ENCODE results near the gene ACP7. TPM values are rescaled to one million over a fixed set of nuclear protein-coding genes. Genes with fewer than 3 reads are reported as not detected.
"Not testable (repeated sequence)": the region's sequence is repeated elsewhere in the genome, so short reads cannot be mapped to it uniquely, and the experiment has no call there.

The ACP7 gene
- total RNA-seq, 1 donor from 2014 or later, result 0.31 TPM

DNA sequence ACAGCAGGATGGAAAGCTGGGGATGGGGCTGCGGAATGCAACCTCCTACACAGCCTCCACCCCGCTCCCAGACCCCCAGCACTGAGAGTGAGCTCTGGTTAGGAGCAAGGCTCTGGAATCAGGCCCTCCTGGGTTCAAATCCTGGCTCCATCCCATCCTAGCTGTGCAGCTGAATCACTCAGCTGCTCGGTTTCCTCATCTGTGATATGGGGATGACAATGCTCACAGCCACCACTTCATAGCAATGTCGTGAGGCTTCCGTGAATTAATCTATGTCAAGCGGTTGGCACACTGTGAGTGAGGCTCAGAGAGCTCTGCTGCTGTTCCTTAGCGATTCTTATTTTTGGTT is 538 bp downstream of the ACP7 start:
- no peak overlapping the region for H3K27ac Mint-ChIP-seq
- H3K4me3 Mint-ChIP-seq, result peak overlapping the region; percentile 78
- DNase-seq (ENCODE audit: extremely low spot score, unreplicated experiment), result no peak
- peaks cover 7% of the 10 kb centered on the region for H3K4me1 Mint-ChIP-seq (ENCODE audit: unreplicated experiment)
- peaks cover 68% of the 10 kb centered on the region for H3K27me3 Mint-ChIP-seq
- TF ChIP-seq, protein P1, sequence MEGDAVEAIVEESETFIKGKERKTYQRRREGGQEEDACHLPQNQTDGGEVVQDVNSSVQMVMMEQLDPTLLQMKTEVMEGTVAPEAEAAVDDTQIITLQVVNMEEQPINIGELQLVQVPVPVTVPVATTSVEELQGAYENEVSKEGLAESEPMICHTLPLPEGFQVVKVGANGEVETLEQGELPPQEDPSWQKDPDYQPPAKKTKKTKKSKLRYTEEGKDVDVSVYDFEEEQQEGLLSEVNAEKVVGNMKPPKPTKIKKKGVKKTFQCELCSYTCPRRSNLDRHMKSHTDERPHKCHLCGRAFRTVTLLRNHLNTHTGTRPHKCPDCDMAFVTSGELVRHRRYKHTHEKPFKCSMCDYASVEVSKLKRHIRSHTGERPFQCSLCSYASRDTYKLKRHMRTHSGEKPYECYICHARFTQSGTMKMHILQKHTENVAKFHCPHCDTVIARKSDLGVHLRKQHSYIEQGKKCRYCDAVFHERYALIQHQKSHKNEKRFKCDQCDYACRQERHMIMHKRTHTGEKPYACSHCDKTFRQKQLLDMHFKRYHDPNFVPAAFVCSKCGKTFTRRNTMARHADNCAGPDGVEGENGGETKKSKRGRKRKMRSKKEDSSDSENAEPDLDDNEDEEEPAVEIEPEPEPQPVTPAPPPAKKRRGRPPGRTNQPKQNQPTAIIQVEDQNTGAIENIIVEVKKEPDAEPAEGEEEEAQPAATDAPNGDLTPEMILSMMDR (conservative IDR thresholded peaks at IDR 0.05), result no peak
- no peaks in the 10 kb centered on the region for H3K9me3 Mint-ChIP-seq
- H3K36me3 Mint-ChIP-seq, result no peaks in the 10 kb centered on the region

DNA sequence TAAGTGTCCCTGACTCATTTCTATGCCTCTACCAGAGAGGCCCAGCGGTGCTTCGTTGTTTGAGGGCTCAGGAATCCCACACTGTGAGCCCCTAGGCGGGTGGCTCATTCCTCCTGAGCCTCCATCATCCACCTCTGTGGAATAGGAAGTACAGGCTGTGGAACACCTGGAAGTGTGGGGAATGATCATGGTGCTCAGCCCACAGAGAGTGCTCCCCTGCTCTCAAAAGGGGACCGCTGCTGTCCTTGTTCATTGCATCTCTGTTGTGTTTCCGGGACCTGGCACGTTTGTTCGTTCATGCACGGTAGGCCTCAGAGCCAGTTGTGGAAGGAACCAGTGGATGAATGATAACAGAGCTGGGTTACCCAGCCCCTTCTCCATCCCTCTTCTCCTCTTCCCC is 1.2 kb downstream of the ACP7 start:
- peaks cover 68% of the 10 kb centered on the region for H3K27me3 Mint-ChIP-seq
- H3K27ac Mint-ChIP-seq, result no peak overlapping the region
- peak overlapping the region; percentile 59 for H3K4me3 Mint-ChIP-seq
- H3K36me3 Mint-ChIP-seq, result no peaks in the 10 kb centered on the region
- DNase-seq (ENCODE audit: extremely low spot score, unreplicated experiment), result no peak
- TF ChIP-seq, protein P1 (conservative IDR thresholded peaks at IDR 0.05), result no peak
- peaks cover 7% of the 10 kb centered on the region for H3K4me1 Mint-ChIP-seq (ENCODE audit: unreplicated experiment)
- no peaks in the 10 kb centered on the region for H3K9me3 Mint-ChIP-seq

DNA sequence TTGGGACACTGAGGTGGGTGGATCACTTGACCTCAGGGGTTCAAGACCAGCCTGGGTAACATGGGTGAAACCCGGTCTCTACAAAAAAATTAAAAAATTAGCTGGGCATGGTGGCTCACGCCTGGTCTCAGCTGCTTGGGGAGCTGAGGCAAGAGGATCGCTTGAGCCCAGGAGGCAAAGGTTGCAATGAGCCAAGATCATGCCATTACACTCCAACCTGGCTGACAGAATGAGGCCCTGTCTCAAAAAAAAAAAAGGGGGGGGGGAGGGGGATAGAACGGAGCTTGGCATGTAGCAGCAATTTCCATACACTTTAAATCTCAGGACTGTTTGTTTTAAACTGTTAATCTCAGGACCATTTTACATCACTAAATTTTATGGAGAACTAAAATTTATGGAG is 2.2 kb downstream of the ACP7 start:
- no peak overlapping the region for H3K27ac Mint-ChIP-seq
- peaks cover 7% of the 10 kb centered on the region for H3K4me1 Mint-ChIP-seq (ENCODE audit: unreplicated experiment)
- TF ChIP-seq, protein P1 (conservative IDR thresholded peaks at IDR 0.05), result no peak
- H3K4me3 Mint-ChIP-seq, result no peak overlapping the region
- H3K27me3 Mint-ChIP-seq, result peaks cover 64% of the 10 kb centered on the region
- no peaks in the 10 kb centered on the region for H3K36me3 Mint-ChIP-seq
- DNase-seq (ENCODE audit: extremely low spot score, unreplicated experiment), result no peak
- no peaks in the 10 kb centered on the region for H3K9me3 Mint-ChIP-seq

DNA sequence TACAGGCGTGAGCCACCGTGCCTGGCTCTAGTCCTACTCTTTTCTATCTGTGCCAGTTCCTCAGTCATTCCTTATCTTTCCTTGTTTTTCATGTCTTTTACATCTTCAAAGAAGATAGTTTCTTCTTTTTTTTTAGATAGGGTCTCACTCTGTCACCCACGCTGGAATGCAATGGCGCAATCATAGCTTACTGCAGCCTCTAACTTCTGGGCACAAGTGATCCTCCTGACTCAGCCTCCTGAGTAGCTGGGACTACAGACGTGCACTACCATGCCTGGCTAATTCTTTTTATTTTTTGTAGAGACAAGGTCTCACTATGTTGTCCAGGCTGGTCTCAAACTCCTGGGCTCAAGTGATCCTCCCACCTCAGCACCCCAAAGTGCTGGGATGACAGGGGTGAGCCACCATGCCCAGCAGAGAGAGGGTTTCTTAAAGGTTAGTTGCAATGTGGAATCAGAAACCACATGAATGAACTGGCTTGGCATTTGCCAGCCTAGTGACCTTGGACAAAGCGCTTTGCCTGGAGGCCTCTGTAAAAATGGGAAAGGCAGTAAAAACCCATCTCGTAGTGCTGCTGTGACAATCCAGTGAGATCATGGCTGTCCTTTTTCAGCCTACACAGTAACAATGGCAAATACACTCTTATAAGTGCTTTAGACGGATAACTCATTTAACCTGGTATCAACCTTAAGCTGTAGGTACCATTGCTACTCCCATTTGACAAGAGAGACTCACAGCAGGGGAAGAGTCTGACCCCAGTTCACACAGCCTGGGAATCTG is 3.9 kb downstream of the ACP7 start:
- H3K4me1 Mint-ChIP-seq (ENCODE audit: unreplicated experiment), result peaks cover 4% of the 10 kb centered on the region
- TF ChIP-seq, protein P1 (conservative IDR thresholded peaks at IDR 0.05), result no peak
- H3K27ac Mint-ChIP-seq, result no peak overlapping the region
- H3K9me3 Mint-ChIP-seq, result no peaks in the 10 kb centered on the region
- no peaks in the 10 kb centered on the region for H3K36me3 Mint-ChIP-seq
- H3K27me3 Mint-ChIP-seq, result peaks cover 55% of the 10 kb centered on the region
- H3K4me3 Mint-ChIP-seq, result no peak overlapping the region
- no peak for DNase-seq (ENCODE audit: extremely low spot score, unreplicated experiment)

DNA sequence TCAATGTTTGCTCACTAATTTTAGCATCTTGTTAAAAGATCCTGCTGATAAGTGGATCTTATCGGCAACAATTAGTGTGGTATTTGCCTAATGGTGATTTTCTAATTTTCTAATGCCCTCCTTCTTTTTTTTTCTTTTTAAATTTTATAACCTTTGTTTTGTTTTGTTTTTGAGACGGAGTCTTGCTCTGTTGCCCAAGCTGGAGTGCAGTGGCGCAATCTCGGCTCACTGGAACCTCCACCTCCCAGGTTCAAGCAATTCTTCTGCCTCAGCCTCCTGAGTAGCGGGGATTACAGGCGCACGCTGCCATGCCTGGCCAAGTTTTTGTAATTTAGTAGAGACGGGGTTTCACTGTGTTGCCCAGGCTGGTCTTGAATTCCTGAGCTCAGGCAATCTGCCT is 5.8 kb downstream of the ACP7 start:
- H3K36me3 Mint-ChIP-seq; H3K9me3 Mint-ChIP-seq; DNase-seq (ENCODE audit: extremely low spot score, unreplicated experiment); H3K4me3 Mint-ChIP-seq; H3K27ac Mint-ChIP-seq; H3K4me1 Mint-ChIP-seq (ENCODE audit: unreplicated experiment): not testable (repeated sequence)
- H3K27me3 Mint-ChIP-seq, result peaks cover 48% of the 10 kb centered on the region

DNA sequence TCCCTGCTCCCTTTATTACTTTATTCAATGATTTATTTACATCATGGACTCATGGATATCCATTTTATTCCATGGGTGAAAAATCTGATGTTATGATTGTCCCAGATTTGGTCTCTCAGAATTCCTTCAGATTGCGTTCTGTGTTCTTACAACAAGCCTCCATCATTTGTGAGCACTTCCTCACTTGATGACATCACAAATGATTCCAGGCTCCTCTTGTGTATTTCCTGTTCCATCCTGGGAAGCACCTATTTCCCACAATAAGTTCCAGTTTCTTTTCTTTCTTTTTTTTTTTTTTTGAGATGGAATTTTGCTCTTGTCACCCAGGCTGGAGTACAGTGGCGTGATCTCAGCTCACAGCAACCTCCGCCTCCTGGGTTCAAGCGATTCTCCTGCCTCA is 6.7 kb downstream of the ACP7 start:
- Mint-ChIP-seq H3K27me3 (peaks cover 39% of the 10 kb centered on the region), H3K27ac (no peak overlapping the region), H3K36me3 (no peaks in the 10 kb centered on the region), H3K4me3 (no peak overlapping the region), H3K4me1 (ENCODE audit: unreplicated experiment) (no peaks in the 10 kb centered on the region), H3K9me3 (no peaks in the 10 kb centered on the region)
- TF ChIP-seq, protein P1 (conservative IDR thresholded peaks at IDR 0.05), result no peak
- no peak for DNase-seq (ENCODE audit: extremely low spot score, unreplicated experiment)

GRCh38 chr19:39095799-39096540 is 11.8 kb downstream of the ACP7 start:
- H3K4me3 Mint-ChIP-seq; H3K36me3 Mint-ChIP-seq; H3K9me3 Mint-ChIP-seq; H3K4me1 Mint-ChIP-seq (ENCODE audit: unreplicated experiment); H3K27ac Mint-ChIP-seq; DNase-seq (ENCODE audit: extremely low spot score, unreplicated experiment): not testable (repeated sequence)
- H3K27me3 Mint-ChIP-seq, result peaks cover 16% of the 10 kb centered on the region

All from type B pancreatic cell (in vitro differentiated cells).